WERI-Rb-1 (cell line): ENCODE data around the gene CDKN2B-AS1.

ENCODE experiments used
- DNase-seq: peaks from one replicate; pipeline ENCODE4 v3.0.0-alpha.2; 2020
- H3K27ac ChIP-seq: fragments of 250-450 bp; sonication (Bioruptor Pico); 2 replicates; pipeline ENCODE4 v1.5.1; 2020; ENCODE audit warnings: mild to moderate bottlenecking, moderate library complexity
- H3K27me3 ChIP-seq: fragments of 250-450 bp; sonication (Bioruptor Pico); 2 replicates; pipeline ENCODE4 v1.5.1; 2021; ENCODE audit warnings: mild to moderate bottlenecking, low read depth, moderate library complexity; ENCODE audit not compliant: insufficient read depth, severe bottlenecking
- H3K36me3 ChIP-seq: fragments of 250-450 bp; sonication (Bioruptor Pico); 2 replicates; pipeline ENCODE4 v1.5.1; 2020; ENCODE audit warnings: mild to moderate bottlenecking, moderate library complexity
- H3K4me3 ChIP-seq: 2 replicates; pipeline ENCODE4 v1.5.1; 2011; ENCODE audit warnings: low read depth, mild to moderate bottlenecking, control low read depth, low read length
- H3K9me3 ChIP-seq: fragments of 250-450 bp; sonication (Bioruptor Pico); 2 replicates; pipeline ENCODE4 v1.5.1; 2021; ENCODE audit warnings: mild to moderate bottlenecking, moderate library complexity; ENCODE audit not compliant: severe bottlenecking
- TF ChIP-seq, protein P1 (sequence below): IDR thresholded peaks from 2 replicates; pipeline ENCODE4 v1.5.1; 2011; ENCODE audit warnings: low read depth, mild to moderate bottlenecking, control low read depth, inconsistent platforms, low read length

The CDKN2B-AS1 gene

DNA sequence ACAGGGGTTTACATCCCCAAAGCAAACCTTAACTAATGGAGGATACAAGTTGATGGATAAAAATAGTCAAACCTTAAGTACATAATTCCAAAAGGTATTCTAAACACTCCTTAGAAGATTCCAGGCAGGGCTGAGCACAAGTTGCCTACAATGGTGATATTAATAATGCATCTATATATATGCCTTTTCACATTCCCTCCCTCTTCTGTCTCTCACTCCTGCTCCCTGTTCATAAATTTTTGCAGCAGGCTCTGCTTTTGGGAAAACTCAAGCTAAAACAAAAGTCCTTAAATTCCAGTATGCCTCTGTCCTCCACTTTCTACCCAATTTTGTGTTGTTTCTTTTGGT, 153.9 kb downstream of the CDKN2B-AS1 start:
- no peaks in the 10 kb centered on the region for H3K36me3 ChIP-seq
- no peaks in the 10 kb centered on the region for H3K27me3 ChIP-seq
- TF ChIP-seq, protein P1, sequence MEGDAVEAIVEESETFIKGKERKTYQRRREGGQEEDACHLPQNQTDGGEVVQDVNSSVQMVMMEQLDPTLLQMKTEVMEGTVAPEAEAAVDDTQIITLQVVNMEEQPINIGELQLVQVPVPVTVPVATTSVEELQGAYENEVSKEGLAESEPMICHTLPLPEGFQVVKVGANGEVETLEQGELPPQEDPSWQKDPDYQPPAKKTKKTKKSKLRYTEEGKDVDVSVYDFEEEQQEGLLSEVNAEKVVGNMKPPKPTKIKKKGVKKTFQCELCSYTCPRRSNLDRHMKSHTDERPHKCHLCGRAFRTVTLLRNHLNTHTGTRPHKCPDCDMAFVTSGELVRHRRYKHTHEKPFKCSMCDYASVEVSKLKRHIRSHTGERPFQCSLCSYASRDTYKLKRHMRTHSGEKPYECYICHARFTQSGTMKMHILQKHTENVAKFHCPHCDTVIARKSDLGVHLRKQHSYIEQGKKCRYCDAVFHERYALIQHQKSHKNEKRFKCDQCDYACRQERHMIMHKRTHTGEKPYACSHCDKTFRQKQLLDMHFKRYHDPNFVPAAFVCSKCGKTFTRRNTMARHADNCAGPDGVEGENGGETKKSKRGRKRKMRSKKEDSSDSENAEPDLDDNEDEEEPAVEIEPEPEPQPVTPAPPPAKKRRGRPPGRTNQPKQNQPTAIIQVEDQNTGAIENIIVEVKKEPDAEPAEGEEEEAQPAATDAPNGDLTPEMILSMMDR, result no peak
- no peak for DNase-seq
- H3K4me3 ChIP-seq, result no peak overlapping the region
- H3K27ac ChIP-seq, result no peak overlapping the region
- H3K9me3 ChIP-seq, result no peaks in the 10 kb centered on the region

DNA sequence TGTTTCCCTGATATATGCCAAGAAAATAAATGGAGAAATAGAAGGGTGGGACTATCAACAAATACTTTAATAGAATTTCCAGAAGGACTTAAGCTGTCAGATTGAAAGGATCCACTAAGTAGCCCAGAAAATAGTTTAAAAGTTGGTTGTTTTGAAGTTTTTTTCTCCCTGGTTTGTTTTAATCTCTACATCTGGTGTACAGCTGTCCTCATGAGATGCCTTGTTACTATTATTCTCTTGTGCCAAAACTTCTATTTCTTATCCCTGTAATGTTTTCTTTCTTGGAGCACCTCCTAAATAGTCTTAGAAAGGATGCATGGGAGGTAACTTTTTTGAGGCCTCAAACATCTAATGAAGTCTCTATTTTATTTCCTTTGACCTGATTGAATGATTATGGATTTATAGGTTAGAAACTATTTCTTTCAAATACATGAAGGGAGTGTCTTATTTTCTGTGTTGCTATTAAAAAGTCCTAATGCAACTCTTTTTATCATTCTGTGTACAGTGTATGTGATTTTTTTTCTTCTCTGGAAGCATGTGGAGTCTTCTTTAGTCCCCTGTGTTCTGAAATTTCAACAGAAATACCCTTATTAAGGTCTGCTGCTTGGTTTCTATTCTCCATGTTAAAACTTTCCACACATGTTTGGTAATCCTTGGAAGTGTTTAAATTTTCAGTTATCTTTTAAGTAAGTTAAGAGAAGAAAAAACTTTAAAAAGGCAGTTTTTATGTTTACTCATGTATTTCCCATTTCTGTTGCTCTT, 154.5 kb downstream of the CDKN2B-AS1 start:
- no peak for DNase-seq
- Histone ChIP-seq H3K4me3 (no peak overlapping the region), H3K36me3 (no peaks in the 10 kb centered on the region), H3K27me3 (no peaks in the 10 kb centered on the region), H3K27ac (no peak overlapping the region), H3K9me3 (no peaks in the 10 kb centered on the region)
- TF ChIP-seq, protein P1, result no peak

DNA sequence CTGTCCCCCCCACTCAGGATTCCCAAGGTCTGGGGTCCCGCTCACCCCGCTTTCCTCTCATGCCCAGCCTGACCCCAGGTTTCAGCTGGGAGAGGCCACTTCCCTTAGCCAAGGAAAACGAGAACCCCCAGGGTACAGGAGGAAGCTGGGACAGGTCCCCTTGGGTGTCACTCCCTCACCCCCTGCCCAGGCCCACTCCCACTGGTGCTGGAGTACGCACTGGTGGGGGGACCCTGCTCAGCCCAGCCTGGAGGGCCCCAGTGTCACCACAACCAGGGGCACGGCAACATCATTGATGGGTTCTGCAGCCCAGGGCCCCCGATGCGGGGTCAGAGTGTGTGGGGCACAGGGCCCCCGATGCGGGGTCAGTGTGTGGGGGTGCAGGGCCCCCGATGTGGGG, 159.5 kb downstream of the CDKN2B-AS1 start:
- H3K4me3 ChIP-seq, result no peak overlapping the region
- no peaks in the 10 kb centered on the region for H3K27me3 ChIP-seq
- no peak for DNase-seq

DNA sequence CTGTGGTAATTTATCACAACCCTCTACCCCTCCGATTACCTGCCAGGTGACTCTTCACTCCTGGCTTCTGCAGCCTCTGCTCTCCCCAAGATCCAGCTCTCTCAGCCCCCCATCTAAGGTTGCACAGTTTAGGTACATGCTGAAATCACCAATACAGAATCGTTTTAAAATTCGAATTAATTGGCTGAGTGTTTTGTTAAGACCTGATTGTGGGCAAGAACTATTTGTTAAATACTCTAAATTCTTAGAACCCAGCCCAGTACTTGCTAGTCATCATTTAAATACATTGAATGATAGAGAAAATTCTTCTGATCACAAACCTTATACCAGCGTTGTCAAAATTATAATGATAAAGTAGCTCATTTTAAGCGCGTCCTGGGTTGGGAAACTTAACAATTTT, 162.0 kb downstream of the CDKN2B-AS1 start:
- Histone ChIP-seq H3K27ac (no peak overlapping the region), H3K36me3 (no peaks in the 10 kb centered on the region), H3K9me3 (no peaks in the 10 kb centered on the region), H3K27me3 (no peaks in the 10 kb centered on the region), H3K4me3 (no peak overlapping the region)
- no peak for DNase-seq
- TF ChIP-seq, protein P1, result no peak

More for the DNA sequence above, 159.5 kb downstream of the CDKN2B-AS1 start:
- TF ChIP-seq, protein P1, result no peak
- H3K27ac ChIP-seq, result no peak overlapping the region
- H3K9me3 ChIP-seq, result no peaks in the 10 kb centered on the region
- H3K36me3 ChIP-seq, result no peaks in the 10 kb centered on the region

DNA sequence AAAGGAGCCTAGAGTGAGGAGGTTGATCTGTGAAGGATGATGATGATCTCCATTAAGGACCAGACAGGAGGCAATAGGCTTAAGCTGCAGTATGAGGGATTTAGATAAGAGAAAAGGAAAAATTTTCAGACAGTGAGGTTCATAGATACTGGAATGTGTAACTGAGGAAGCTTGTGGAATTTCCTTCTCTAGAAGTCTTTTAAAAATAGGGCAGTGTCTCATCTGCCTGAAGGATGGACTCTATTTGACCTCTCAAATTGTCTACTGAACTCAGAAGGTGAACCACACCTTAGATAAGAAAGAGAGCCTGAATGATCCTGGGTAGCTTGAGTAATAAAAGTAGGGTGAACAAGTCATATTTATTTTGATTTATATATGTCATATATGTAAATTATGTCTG, 162.7 kb downstream of the CDKN2B-AS1 start:
- DNase-seq, result no peak
- Histone ChIP-seq H3K36me3 (no peaks in the 10 kb centered on the region), H3K27ac (no peak overlapping the region), H3K9me3 (no peaks in the 10 kb centered on the region), H3K4me3 (no peak overlapping the region), H3K27me3 (no peaks in the 10 kb centered on the region)
- TF ChIP-seq, protein P1, result no peak

DNA sequence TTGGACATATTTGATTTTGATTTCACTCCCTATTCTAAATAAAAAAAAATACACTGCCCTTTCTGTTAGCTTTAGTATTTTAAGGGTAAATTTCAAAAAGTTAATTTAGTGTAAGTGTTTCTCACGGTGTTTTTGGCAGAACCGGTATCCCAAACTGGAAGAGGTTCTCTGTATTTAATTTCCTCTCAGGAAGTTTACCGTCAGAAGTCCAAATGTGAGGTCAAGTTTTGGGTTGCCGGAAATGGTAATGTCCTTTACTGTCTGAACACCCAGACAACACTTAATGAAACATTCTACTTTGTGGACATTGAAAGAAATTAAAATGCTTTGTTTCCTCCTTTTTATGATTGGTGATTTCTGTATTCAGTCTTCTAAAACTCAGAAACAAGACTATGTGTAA, 163.2 kb downstream of the CDKN2B-AS1 start:
- TF ChIP-seq, protein P1, result no peak
- no peaks in the 10 kb centered on the region for H3K27me3 ChIP-seq
- no peaks in the 10 kb centered on the region for H3K9me3 ChIP-seq
- H3K4me3 ChIP-seq, result no peak overlapping the region
- H3K27ac ChIP-seq, result no peak overlapping the region
- H3K36me3 ChIP-seq, result no peaks in the 10 kb centered on the region
- no peak for DNase-seq
